IPS-18c (cell line): ENCODE results near the gene C17orf75.
A peak's percentile ranks its signal among the peaks of the same experiment; 100 is the strongest.
"Not testable (repeated sequence)": the region's sequence is repeated elsewhere in the genome, so short reads cannot be mapped to it uniquely, and the experiment has no call there.

Experiments used
- H3K4me3 ChIP-seq: 2 replicates; pipeline ENCODE4 v1.7.0; 2013; ENCODE audit warnings: low read depth, mild to moderate bottlenecking, low read length, moderate library complexity; ENCODE audit not compliant: insufficient read depth
- H3K9me3 ChIP-seq: one replicate; pipeline ENCODE4 v1.6.1; 2013; ENCODE audit warnings: mild to moderate bottlenecking, low read length, moderate library complexity; ENCODE audit not compliant: control insufficient read depth, insufficient read depth

Gene C17orf75, protein sequence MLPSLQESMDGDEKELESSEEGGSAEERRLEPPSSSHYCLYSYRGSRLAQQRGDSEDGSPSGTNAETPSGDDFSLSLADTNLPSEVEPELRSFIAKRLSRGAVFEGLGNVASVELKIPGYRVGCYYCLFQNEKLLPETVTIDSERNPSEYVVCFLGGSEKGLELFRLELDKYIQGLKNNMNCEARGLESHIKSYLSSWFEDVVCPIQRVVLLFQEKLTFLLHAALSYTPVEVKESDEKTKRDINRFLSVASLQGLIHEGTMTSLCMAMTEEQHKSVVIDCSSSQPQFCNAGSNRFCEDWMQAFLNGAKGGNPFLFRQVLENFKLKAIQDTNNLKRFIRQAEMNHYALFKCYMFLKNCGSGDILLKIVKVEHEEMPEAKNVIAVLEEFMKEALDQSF

DNA sequence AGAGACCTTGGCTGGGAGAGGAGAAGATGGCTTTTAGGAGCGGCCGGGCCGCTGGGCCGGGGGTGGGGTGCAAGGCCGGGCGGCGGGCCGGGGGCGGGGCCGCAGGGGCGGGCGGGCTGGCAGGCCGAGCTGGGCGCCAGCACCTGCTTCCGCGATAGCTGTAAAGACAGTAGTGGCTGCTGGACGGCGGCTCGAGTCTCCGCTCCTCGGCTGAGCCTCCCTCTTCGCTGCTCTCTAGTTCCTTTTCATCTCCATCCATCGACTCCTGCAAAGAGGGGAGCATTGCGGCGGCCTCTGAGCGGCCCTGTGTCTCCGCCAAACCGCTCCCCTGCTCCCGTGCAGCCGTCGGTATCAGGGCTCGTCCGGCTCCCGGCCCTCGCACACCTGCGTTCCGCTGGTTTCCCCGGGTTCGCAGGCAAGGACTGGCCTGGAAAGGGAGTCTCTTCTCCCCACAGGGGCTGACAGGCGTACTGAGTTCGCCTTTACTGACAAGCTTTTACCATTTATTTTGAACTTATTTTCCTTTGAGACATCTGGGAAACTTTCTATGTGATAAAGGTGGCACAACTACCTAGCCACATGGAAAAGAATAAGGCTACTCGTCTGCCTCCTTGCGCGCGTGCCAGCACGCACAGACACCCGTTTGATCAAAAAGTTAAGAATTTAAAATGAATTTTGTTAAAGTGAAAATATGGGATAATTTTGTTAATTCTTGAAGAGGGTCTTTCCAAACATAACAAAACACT, at the start of gene C17orf75:
Gene C17orf75, minus strand, starts transcription at position 317 of the 746 bp plus-strand sequence. Its CDS starts 34 bp downstream, at position 283.
- Histone ChIP-seq H3K4me3 (peak within 1 kb of the TSS; percentile 71), H3K9me3 (no peaks in the 10 kb centered on the region)

DNA sequence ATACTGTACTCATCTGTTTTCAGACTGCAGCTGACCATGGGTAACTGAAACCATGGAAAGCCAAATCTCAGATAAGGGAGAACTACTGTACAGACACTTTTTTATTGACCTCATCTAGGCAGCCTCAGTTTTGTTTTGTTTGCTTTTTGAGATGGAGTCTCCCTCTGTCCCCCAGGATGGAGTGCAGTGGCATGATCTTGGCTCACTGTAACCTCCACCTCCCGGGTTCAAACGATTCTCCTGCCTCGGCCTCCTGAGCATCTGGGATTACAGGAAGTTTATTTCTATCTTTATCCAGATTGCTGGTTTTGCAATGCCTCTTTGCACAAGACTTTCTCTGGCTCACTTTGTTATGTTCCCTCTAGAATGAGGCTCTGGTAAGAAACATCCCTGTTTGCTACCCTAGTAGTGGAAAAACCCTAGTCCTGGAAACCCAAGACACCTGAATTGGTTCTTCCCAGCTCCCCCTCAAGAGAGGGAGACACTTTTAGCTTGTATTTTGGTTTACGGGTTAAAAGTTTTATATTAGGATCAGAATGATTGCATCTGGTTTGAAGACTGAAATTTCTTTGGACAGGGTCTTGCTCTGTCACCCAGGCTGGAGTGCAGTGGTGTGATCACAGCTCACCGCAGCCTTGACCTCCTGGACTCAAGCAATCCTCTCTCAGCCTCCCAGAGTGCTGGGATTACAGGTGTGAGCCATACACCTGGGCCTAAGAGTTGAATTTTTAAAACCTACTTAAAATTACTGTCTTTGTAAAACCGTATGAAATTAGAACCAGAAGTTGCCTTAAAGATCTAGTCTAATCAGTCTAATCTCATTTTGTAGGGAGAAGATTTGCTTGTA, 46.9 kb upstream of the C17orf75 start:
- no peaks in the 10 kb centered on the region for H3K9me3 ChIP-seq
- no peak overlapping the region for H3K4me3 ChIP-seq

DNA sequence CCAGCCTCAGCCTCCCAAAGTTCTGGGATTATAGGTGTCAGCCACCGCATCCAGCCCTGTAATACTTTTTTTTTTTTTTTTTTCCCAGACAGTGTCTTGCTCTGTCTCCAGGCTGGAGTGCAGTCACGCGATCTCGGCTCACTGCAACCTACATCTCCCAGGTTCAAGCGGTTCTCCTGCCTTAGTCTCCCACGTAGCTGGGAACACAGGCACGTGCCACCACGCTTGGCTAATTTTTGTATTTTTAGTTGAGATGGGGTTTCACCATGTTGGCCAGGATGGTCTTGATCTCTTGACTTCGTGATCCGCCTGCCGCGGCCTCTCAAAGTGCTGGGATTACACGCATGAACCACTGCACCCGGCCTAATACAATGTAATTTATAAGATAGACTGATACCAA, 46.2 kb upstream of the C17orf75 start:
- not testable (repeated sequence) for H3K9me3 ChIP-seq, H3K4me3 ChIP-seq

DNA sequence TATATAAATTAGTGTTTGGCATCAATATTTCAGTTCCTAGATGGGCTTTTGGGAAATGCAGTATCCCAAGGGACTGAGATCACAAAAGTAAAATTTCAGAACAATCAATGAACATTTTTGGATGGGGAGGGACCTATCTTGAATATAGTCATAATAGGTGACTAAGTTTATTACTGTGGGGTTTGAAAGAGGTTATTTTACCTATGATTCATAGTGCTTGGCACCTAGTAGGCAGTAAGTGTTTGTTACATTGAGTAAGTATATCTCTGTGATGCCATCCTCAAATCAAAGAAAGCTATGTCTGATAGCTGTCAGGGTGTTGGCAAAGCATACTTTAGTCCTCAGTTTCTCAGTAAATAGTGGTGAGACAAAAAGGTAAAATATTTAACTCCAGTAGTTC, 44.9 kb upstream of the C17orf75 start:
- Histone ChIP-seq H3K4me3 (no peak overlapping the region), H3K9me3 (no peaks in the 10 kb centered on the region)

DNA sequence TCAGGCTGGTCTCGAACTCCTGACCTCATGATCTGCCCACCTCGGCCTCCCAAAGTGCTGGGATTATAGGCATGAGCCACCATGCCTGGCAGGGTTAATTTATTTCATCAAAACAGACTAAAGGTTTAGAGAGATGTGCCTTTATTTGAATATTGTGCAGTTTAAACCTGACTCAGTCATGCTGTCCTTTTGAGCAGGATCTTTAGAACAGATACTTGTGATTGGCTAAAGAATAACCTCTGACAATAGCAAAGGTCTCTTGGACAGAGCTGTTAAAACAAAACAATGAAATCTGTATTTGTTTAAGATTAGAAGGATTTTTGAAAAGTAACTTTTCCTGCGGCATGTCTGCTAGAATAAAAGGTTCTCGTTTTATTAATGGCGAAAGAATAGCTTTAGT, 44.0 kb upstream of the C17orf75 start:
- Histone ChIP-seq H3K9me3 (no peaks in the 10 kb centered on the region), H3K4me3 (no peak overlapping the region)

DNA sequence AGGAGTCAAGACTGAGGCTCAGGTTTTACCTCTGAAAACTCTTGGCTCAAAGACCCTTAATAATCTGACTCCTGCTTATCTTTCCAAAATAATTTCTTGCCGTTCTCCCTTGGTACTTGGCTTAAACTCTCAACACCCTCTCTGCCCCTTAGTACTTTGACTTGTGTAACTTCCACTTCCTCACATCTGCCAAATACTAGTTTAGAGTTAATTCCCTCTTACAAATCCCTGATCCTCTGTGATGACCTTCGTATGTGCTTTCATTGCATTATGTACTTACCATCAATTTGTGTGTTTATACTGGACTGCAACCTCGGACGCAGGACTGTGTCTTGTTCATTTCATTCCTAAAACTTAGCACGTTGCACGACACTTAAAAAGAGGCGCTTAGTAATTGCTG, 43.1 kb upstream of the C17orf75 start:
- Histone ChIP-seq H3K4me3 (no peak overlapping the region), H3K9me3 (no peaks in the 10 kb centered on the region)

DNA sequence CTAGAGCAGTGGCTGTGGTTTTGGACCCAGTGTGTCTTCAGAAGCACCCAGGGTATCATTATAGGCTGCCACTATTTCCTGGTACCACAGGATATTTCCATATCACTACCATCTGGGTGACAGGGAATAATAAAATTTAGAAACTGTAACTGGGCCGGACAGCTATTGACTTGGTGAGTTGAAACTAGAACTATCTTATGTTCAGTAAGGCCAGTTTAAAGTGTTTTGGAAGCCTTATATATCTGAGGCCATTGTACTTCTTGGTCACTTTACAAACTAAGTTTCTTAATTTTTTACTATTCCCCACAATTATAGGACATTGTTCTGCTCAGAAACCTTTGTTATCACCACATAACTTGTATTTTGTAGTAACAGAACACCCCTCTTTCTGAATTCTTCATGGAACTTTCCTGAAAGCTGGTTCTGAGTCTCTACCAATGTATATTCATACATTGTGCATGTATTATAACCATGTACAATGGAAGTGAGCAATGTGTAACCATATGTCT, 42.0 kb upstream of the C17orf75 start:
- no peaks in the 10 kb centered on the region for H3K9me3 ChIP-seq
- no peak overlapping the region for H3K4me3 ChIP-seq

DNA sequence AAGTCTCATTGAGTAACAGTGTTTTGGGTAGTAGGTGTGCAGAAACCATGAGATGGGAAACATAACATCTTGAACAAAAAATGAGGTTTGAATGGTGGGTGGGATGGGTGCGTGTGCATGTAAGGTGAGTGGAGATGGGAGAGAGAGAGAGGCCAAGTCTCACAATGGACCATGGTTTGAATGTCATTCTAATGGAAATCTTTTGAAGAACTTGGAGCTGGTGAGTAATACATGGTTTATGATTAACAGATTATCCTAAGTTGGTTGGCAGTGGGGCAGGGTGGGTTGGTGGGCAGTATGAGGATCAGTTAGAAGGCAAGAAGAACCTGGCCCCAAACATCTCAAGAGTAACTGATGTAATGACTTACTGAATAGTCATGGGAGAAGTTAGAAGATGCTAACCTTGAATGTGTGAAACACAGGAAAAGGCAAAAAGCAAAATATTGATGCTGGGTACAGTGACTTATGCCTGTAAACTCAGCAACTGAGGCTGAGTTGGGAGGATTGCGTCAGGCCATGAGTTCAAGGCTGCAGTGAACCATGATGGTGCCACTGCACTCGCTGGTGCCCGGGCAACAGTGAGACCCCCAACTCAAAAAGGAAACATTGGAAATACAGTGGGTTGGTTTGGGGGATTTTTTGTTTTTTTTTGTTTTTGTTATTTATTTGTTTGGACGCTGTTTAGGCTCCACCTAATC, 40.7 kb upstream of the C17orf75 start:
- no peaks in the 10 kb centered on the region for H3K9me3 ChIP-seq

DNA sequence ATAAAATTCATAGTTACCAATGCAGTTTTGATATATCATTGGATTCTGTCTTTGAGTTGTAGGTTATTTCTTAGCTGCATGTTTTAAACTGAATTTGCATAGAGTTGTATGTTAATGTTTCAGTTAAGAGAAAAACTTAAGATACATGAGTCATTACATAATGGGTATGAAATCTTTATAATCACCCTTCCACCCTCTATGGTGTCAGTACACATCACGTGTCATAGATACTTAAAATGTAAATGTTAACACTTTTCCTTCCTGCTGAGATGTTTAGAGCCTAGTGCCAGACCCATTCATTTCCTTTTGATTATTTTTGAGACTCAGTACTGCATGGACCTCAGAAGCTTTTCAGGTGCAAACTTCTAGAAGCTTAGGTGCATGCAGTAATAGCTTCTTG, 28.5 kb upstream of the C17orf75 start:
- Histone ChIP-seq H3K4me3 (no peak overlapping the region), H3K9me3 (no peaks in the 10 kb centered on the region)

More for the DNA sequence above, 40.7 kb upstream of the C17orf75 start:
- H3K4me3 ChIP-seq = no peak overlapping the region

DNA sequence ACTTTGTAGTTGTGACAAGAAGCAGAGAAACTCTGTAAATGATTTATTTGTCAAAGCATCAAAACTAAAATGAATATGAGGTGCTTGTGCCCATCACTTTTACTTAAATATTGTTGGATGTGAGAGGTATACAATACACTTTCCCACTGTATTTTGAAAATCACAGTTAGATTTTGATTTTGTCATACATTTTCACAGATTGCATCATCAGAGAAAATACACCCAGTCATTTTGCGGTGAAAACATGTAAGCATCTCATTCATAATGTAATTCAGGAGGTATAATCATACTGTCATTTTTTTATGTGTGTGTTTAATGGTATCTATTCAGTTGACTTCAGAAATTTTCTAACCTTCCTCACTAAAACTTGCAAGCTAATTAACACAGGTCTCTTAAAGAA, 19.3 kb upstream of the C17orf75 start:
- H3K4me3 ChIP-seq = no peak overlapping the region
- no peaks in the 10 kb centered on the region for H3K9me3 ChIP-seq

DNA sequence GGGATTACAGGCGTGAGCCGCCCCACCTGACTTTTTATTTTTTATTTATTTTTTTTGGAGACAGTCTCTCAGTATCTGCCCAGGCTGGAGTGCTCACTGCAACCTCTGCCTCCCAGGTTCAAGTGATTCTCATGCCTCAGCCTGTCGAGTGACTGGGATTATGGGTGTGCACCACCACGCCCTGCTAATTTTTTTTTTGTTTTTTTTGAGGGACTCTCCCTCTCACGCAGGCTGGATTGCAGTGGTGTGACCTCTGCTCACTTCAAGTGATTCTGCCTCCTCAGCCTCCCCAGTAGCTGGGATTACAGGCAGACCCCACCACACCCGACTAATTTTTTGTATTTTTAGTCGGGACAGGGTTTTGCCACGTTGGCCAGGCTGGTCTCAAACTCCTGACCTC, 15.6 kb upstream of the C17orf75 start:
- no peaks in the 10 kb centered on the region for H3K9me3 ChIP-seq
- H3K4me3 ChIP-seq = no peak overlapping the region

DNA sequence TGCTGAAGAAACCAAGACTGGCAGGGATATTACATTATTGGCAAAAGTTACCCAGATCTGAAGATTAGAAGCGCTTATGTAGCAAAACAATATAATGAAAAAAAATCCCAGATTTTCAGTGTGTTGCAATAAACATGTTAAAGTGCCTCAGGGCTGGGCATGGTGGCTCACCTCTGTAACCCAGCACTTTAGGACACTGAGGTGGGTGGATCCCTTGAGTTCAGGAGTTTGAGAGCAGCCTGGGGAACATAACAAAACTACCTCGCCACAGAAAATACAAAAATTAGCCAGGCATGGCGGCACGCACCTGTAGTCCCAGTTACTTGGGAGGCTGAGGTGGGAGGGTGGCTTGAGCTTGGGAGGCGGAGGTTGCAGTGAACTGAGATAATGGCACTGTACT, 14.8 kb upstream of the C17orf75 start:
- H3K9me3 ChIP-seq = no peaks in the 10 kb centered on the region
- no peak overlapping the region for H3K4me3 ChIP-seq

DNA sequence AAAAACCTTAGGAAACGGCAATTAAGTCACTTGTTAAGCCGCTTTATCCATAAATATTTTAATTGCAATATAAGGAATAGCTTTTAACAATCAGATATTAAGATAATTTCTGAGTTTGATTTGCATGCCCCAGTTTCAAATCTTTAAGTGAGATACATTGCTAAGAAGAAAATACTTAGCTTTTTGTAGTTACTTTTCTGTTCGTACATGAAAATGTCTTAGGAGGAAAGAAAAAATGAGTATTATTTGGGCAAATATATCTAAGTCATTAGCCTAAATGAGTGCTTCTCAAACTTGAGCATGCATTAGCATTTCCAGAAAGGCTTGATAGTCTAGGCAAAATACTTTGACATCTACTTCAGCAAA, 14.4 kb upstream of the C17orf75 start:
- H3K4me3 ChIP-seq = no peak overlapping the region
- H3K9me3 ChIP-seq = no peaks in the 10 kb centered on the region

DNA sequence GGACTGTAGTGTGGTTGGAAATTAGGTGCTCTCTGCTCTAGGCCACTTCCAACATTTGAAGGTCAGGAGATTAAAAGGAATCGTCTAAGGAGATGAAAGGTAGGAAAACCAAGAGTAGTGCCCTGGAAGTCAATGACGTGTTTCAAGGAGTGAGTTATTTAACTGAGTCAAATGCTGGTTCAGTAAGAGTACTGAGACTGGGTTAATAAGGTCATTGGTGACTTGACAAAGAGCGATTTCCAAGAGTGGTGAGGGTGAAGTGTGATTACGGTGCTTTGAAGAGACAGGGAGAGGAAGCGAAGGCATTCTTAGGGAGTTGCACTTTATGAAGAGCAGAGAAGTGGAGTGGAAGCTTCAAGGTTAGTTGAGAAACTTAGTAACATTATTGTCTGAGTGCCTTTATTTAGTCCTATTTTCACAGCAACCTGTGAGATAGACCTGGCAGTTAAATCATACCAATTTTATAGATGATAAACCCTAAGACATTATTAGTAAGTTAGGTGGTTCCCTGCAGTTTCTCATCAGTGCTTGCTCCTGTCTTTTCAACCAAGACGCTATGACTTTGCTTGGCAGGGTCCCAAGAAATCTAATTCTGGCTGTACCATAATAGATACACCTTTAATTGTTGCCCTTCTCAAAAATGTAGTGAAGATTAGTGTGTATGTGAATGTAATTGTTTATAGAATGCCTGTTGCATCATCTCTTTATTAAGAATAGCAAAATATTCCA, 13.8 kb upstream of the C17orf75 start:
- no peak overlapping the region for H3K4me3 ChIP-seq

DNA sequence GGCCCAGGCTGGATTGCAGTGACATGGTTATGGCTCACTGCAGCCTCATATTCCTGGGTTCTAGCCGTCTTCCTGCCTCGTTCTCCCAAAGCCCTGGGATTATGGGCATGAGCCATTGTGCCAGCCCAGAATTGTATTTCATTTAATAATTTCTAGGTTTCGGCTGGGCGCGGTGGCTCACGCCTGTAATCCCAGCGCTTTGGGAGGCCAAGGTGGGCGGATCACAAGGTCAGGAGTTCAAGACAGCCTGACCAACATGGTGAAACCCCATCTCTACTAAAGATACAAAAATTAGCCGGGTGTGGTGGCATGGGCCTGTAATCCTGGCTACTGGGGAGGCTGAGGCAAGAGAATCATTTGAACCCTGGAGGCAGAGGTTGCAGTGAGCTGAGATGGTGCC, 10.8 kb upstream of the C17orf75 start:
- not testable (repeated sequence) for H3K9me3 ChIP-seq
- 0 out of 2 replicates have a peak overlapping the region, but pooled peaks have one; percentile 4 for H3K4me3 ChIP-seq

More for the DNA sequence above, 13.8 kb upstream of the C17orf75 start:
- H3K9me3 ChIP-seq = no peaks in the 10 kb centered on the region

DNA sequence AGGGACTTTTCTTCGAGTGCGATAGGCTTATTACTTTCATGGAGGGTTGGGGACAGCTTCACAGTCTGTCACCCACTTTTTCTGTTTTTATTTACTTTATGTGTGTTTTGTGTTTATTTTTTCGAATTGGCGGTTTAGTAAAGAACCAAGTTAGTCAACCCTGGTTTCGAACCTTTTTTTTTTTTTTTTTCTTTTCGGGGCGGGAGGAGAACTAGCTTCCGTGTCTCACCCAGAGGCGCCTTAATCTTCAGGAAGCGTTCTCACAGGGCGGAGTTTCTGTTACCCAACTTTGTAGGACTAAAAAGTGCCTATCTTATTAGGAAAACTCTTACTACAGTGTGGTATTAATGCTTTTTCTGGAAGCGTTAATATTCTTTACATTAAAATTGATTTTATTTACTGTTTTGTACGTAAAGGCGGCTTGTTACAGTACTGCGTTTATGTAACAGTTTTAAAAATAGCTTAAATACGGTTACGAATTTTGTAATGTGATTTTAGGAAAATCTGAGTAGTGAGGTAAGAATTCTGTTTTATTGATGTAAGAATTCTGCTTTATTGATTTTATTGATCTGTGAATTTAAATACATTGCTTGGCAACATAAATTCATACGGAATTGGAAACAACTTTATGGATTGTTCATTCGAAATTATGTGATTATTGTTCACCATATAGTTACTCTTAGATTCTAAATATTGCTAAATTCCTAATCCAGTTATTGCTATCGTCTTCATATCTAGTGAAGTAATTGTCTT, 8.9 kb upstream of the C17orf75 start:
- no peaks in the 10 kb centered on the region for H3K9me3 ChIP-seq
- H3K4me3 ChIP-seq = peak overlapping the region; percentile 98
